OCI-LY7 (cell line): Measurements from ENCODE around the gene P3H2. TPM values are rescaled to one million over a fixed set of nuclear protein-coding genes. Genes with fewer than 3 reads are reported as not detected.

Source experiments
- BruUV-seq: library from RNA; stranded (reverse); fragments of 400-500 nt; replicated peaks from 2 replicates; lab custom pipeline; 2021; lab: Mats Ljungman, UMichigan
- CTCF ChIA-PET: fragments of 300-600 bp; sonication (Branson Sonifier 250); formaldehyde crosslinking; loops from one replicate; lab custom pipeline; 2022; ENCODE audit warnings: antibody characterized with exemption; ENCODE audit not compliant: unreplicated experiment; lab: Charles Lee
- POLR2A ChIA-PET: fragments of 300-600 bp; sonication (Branson Sonifier 250); formaldehyde crosslinking; loops from one replicate; lab custom pipeline; 2022; ENCODE audit warnings: antibody characterized with exemption; lab: Charles Lee
- DNase-seq: peaks from one replicate; pipeline ENCODE4 v3.0.0-alpha.2; 2015; ENCODE audit warnings: low spot score
- H2AFZ ChIP-seq: fragments of 200-600 bp; sonication (generic), shearing (Covaris generic); 2 replicates; pipeline ENCODE4 v1.6.1; 2014; ENCODE audit warnings: mild to moderate bottlenecking, antibody characterized with exemption, low read length, moderate library complexity
- H3K27ac ChIP-seq: fragments of 200-600 bp; sonication (generic); 2 replicates; pipeline ENCODE4 v1.5.1; 2014; ENCODE audit warnings: mixed run types, low read depth, mild to moderate bottlenecking, moderate library complexity, low read length, inconsistent platforms; ENCODE audit not compliant: poor library complexity, severe bottlenecking
- H3K36me3 ChIP-seq: fragments of 200-600 bp; sonication (generic); 2 replicates; pipeline ENCODE4 v1.6.1; 2014; ENCODE audit warnings: mild to moderate bottlenecking, antibody characterized with exemption, low read length, moderate library complexity, mixed read lengths; ENCODE audit not compliant: insufficient read depth
- H3K4me1 ChIP-seq: fragments of 200-600 bp; sonication (generic); 2 replicates; pipeline ENCODE4 v1.5.1; 2014; ENCODE audit warnings: mild to moderate bottlenecking, low read length; ENCODE audit not compliant: insufficient read depth, poor library complexity, severe bottlenecking
- H3K4me2 ChIP-seq: fragments of 200-600 bp; sonication (generic); 2 replicates; pipeline ENCODE4 v1.6.1; 2014; ENCODE audit warnings: mild to moderate bottlenecking, low read length
- H3K4me3 ChIP-seq: fragments of 200-600 bp; sonication (generic); 2 replicates; pipeline ENCODE4 v1.5.1; 2014; ENCODE audit warnings: mild to moderate bottlenecking, low read depth, low read length; ENCODE audit not compliant: poor library complexity, severe bottlenecking
- H3K79me2 ChIP-seq: fragments of 200-600 bp; sonication (generic); 2 replicates; pipeline ENCODE4 v1.6.1; 2016; ENCODE audit warnings: low read depth, mild to moderate bottlenecking, low read length, moderate library complexity, mixed read lengths; ENCODE audit not compliant: insufficient read depth
- H3K9me2 ChIP-seq: fragments of 200-600 bp; sonication (generic); 2 replicates; pipeline ENCODE4 v1.6.1; 2016; ENCODE audit warnings: mild to moderate bottlenecking, low read length, mixed read lengths; ENCODE audit not compliant: insufficient read depth
- H3K9me3 ChIP-seq: fragments of 200-600 bp; sonication (generic); 2 replicates; pipeline ENCODE4 v1.6.1; 2014; ENCODE audit warnings: mild to moderate bottlenecking, mixed run types, low read length, mixed read lengths
- H4K20me1 ChIP-seq: fragments of 200-600 bp; sonication (generic); 2 replicates; pipeline ENCODE4 v1.6.1; 2014; ENCODE audit warnings: mild to moderate bottlenecking, antibody characterized with exemption, low read length, moderate library complexity, mixed read lengths; ENCODE audit not compliant: insufficient read depth
- EZH2phosphoT487 ChIP-seq: fragments of 200-600 bp; sonication (generic); IDR thresholded peaks from 2 replicates; pipeline ENCODE4 v1.6.1; 2018; ENCODE audit warnings: low read depth, borderline replicate concordance, mild to moderate bottlenecking, mixed run types, antibody characterized with exemption, low read length, moderate library complexity, mixed read lengths
- intact Hi-C: fragments of 100-400 bp; cut with micrococcal nuclease; formaldehyde crosslinking; loops from one replicate; pipeline ENCODE4 v1.10.0; 2022; ENCODE audit not compliant: unreplicated experiment
- total RNA-seq, 2 experiments: library from RNA; depleted of rRNA in 1 of 2; stranded (reverse); fragments of >200 nt in 1 of 2; shearing (Covaris generic) in 1 of 2; gene quantifications; 2 replicates each; pipeline ENCODE4 v1.2.3, GENCODE V29; 2014 to 2022
- TF ChIP-seq, protein P1 (sequence below): fragments of 200-600 bp; sonication (generic); conservative IDR thresholded peaks from 2 replicates; pipeline ENCODE4 v1.5.1; 2014; ENCODE audit warnings: mild to moderate bottlenecking, antibody characterized with exemption, low read length, moderate library complexity, mixed read lengths

Gene P3H2
- total RNA-seq, 2 experiments from 2014 or later: not detected

DNA sequence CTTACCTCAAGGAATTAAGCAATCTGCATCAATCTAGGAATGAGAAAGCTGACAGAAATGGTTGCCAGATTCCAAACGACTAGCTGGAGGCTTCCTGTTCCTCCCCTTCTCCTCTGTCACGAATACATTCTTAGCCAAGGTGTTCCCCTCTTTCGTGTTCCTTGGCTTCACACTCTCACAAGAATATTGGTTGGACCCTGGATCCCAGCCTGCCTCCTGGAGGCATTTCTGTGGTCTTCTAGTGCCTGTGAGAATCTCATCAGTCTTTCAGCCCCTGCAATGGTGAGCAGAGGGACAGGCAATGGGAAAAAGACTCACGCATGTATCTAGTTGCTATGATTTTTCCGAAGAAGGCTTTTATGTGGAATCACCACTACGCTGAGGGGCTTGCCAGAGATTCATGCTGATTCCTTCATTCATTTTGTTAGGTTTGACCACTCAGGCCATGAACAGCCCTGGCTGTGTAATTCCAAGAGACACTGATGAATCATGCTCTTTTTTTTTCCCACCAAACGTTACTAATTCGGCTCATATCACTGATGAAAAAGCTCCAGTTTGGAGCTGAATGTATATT lies 1.6 kb upstream of the P3H2 start:
- no peak overlapping the region for H2AFZ ChIP-seq
- ChIA-PET CTCF (no interaction called here), POLR2A (no interaction called here)
- no peaks in the 10 kb centered on the region for H3K9me3 ChIP-seq
- no peaks in the 10 kb centered on the region for H3K4me1 ChIP-seq
- no peaks in the 10 kb centered on the region for H3K9me2 ChIP-seq
- no peak overlapping the region for H3K27ac ChIP-seq
- BruUV-seq: no TSS peak
- intact Hi-C loops: no loop called here
- H3K4me3 ChIP-seq: no peak overlapping the region
- no peaks in the 10 kb centered on the region for H4K20me1 ChIP-seq
- no peaks in the 10 kb centered on the region for H3K36me3 ChIP-seq
- DNase-seq: no peak
- TF ChIP-seq, protein P1, sequence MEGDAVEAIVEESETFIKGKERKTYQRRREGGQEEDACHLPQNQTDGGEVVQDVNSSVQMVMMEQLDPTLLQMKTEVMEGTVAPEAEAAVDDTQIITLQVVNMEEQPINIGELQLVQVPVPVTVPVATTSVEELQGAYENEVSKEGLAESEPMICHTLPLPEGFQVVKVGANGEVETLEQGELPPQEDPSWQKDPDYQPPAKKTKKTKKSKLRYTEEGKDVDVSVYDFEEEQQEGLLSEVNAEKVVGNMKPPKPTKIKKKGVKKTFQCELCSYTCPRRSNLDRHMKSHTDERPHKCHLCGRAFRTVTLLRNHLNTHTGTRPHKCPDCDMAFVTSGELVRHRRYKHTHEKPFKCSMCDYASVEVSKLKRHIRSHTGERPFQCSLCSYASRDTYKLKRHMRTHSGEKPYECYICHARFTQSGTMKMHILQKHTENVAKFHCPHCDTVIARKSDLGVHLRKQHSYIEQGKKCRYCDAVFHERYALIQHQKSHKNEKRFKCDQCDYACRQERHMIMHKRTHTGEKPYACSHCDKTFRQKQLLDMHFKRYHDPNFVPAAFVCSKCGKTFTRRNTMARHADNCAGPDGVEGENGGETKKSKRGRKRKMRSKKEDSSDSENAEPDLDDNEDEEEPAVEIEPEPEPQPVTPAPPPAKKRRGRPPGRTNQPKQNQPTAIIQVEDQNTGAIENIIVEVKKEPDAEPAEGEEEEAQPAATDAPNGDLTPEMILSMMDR: no peak
- TF ChIP-seq EZH2phosphoT487: no peak
- no peak overlapping the region for H3K4me2 ChIP-seq
- H3K79me2 ChIP-seq: no peaks in the 10 kb centered on the region

DNA sequence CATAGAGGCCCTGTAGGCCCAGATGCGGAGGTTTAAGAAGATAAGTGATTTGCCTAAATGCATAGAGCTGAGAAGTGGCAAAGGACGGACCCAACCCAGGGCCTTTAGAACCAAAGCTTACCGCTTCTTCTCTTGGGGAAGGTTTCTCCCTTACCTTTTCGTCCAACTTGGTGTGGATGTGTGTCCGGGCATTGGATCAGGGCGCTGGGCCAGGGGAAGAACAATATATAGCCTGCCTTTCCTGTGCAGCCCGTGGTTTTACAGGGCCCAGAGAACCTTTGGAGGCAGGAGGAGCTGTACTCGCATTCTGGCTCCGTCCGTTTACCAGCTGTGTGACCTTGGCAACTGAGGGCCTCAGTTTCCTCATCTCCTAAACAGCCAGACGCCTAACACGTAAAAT lies 686 bp upstream of the P3H2 start:
- Histone ChIP-seq H3K79me2 (no peaks in the 10 kb centered on the region), H3K36me3 (no peaks in the 10 kb centered on the region), H3K4me3 (no peak overlapping the region), H4K20me1 (no peaks in the 10 kb centered on the region), H2AFZ (no peak overlapping the region), H3K4me2 (no peak overlapping the region), H3K9me2 (no peaks in the 10 kb centered on the region), H3K27ac (no peak overlapping the region), H3K9me3 (no peaks in the 10 kb centered on the region), H3K4me1 (no peaks in the 10 kb centered on the region)
- TF ChIP-seq, protein P1: no peak
- TF ChIP-seq EZH2phosphoT487: no peak
- no peak for DNase-seq
- BruUV-seq: no TSS peak
- intact Hi-C loops: no loop called here
- POLR2A ChIA-PET: no interaction called here
- CTCF ChIA-PET: no interaction called here

DNA sequence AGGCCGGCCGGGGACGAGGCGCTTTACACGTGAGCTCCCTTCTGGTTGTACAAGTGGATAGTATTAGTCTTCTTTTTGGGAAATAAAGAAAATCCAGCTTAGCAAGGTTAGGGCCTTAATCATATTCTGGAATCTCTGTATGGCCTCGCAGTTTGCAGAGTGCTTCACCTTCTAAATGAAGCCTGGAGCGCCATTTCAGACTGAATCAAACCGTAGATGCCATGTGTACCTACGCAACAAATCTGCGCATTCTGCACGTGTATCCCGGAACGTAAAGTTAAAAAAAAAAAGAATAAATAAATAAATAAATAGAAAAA lies 322 bp upstream of the P3H2 start:
- Histone ChIP-seq H3K4me2 (no peak overlapping the region), H2AFZ (no peak overlapping the region), H3K4me3 (no peak overlapping the region), H3K4me1 (no peaks in the 10 kb centered on the region), H3K36me3 (no peaks in the 10 kb centered on the region), H3K9me2 (no peaks in the 10 kb centered on the region), H3K9me3 (no peaks in the 10 kb centered on the region), H3K79me2 (no peaks in the 10 kb centered on the region), H4K20me1 (no peaks in the 10 kb centered on the region), H3K27ac (no peak overlapping the region)
- no peak for TF ChIP-seq EZH2phosphoT487
- TF ChIP-seq, protein P1: no peak
- intact Hi-C loops: no loop called here
- no TSS peak for BruUV-seq
- CTCF ChIA-PET: no interaction called here
- DNase-seq: no peak
- POLR2A ChIA-PET: no interaction called here
